PC-9 (cell line): ENCODE results near the gene ZNF766. TPM values are rescaled to one million over a fixed set of nuclear protein-coding genes. Genes with fewer than 3 reads are reported as not detected.

ENCODE experiments used
- BruUV-seq: library from RNA; stranded (reverse); fragments of 400-500 nt; replicated peaks from 2 replicates; lab custom pipeline; 2021; lab: Mats Ljungman, UMichigan
- CTCF ChIA-PET: fragments of 300-600 bp; sonication (Branson Sonifier 250); formaldehyde crosslinking; loops from one replicate; lab custom pipeline; 2022; ENCODE audit warnings: antibody characterized with exemption; lab: Charles Lee
- POLR2A ChIA-PET: fragments of 300-600 bp; sonication (Branson Sonifier 250); formaldehyde crosslinking; loops from one replicate; lab custom pipeline; 2022; ENCODE audit warnings: antibody characterized with exemption; ENCODE audit not compliant: unreplicated experiment; lab: Charles Lee
- DNase-seq, 2 experiments: peaks; one replicate each; pipeline versions ENCODE4 v3.0.0 to v3.0.0-alpha.2; 2015 to 2022; ENCODE audit warnings: mixed read lengths in 1 of 2
- H2AFZ ChIP-seq: fragments of 200-600 bp; sonication (generic); 2 replicates; pipeline ENCODE4 v1.8.1; 2017; ENCODE audit warnings: antibody characterized with exemption
- H3F3A ChIP-seq: fragments of 200-600 bp; sonication (generic); 2 replicates; pipeline ENCODE4 v1.8.1; 2017; ENCODE audit warnings: antibody characterized with exemption, mild to moderate bottlenecking, low read depth; ENCODE audit not compliant: insufficient read depth
- H3K27ac ChIP-seq: fragments of 200-600 bp; sonication (generic); 2 replicates; pipeline ENCODE4 v1.6.1; 2016; ENCODE audit warnings: mixed run types
- H3K27me3 ChIP-seq: fragments of 200-600 bp; sonication (generic); 2 replicates; pipeline ENCODE4 v1.6.1; 2016; ENCODE audit warnings: low read depth, mixed run types; ENCODE audit not compliant: insufficient read depth
- H3K36me3 ChIP-seq: fragments of 200-600 bp; sonication (generic); 2 replicates; pipeline ENCODE4 v1.6.1; 2016; ENCODE audit warnings: low read depth, mixed run types
- H3K4me1 ChIP-seq: fragments of 200-600 bp; sonication (generic); replicated peaks from 2 replicates; pipeline ENCODE4 v1.6.1; 2016; ENCODE audit warnings: mixed run types; ENCODE audit not compliant: insufficient read depth
- H3K4me2 ChIP-seq: fragments of 200-600 bp; sonication (generic); 2 replicates; pipeline ENCODE4 v1.6.1; 2017; ENCODE audit warnings: mixed run types
- H3K4me3 ChIP-seq: fragments of 200-600 bp; sonication (generic); 2 replicates; pipeline ENCODE4 v1.6.1; 2016; ENCODE audit warnings: mixed run types
- H3K79me2 ChIP-seq: fragments of 200-600 bp; sonication (generic); 2 replicates; pipeline ENCODE4 v1.6.1; 2017; ENCODE audit warnings: low read depth, mixed run types
- H3K9me2 ChIP-seq: fragments of 200-600 bp; sonication (generic); 2 replicates; pipeline ENCODE4 v1.8.1; 2017; ENCODE audit warnings: mild to moderate bottlenecking; ENCODE audit not compliant: insufficient read depth
- H3K9me3 ChIP-seq: fragments of 200-600 bp; sonication (generic); 2 replicates; pipeline ENCODE4 v1.8.1; 2016; ENCODE audit warnings: low read depth; ENCODE audit not compliant: insufficient read depth
- H4K20me1 ChIP-seq: fragments of 200-600 bp; sonication (generic); 2 replicates; pipeline ENCODE4 v1.8.1; 2017; ENCODE audit not compliant: insufficient read depth
- CTCF ChIP-seq: fragments of 200-600 bp; sonication (generic); conservative IDR thresholded peaks from 2 replicates; pipeline ENCODE4 v1.6.1; 2017; ENCODE audit warnings: mixed run types, antibody characterized with exemption, mild to moderate bottlenecking, moderate library complexity
- EZH2 ChIP-seq: fragments of 200-600 bp; sonication (generic); IDR thresholded peaks from 2 replicates; pipeline ENCODE4 v1.8.0; 2017; ENCODE audit warnings: antibody characterized with exemption, low read depth
- intact Hi-C: fragments of 100-400 bp; cut with micrococcal nuclease; formaldehyde crosslinking; loops from one replicate; pipeline ENCODE4 v1.10.0; 2022; ENCODE audit not compliant: unreplicated experiment
- total RNA-seq: library from RNA; stranded (reverse); gene quantifications from 2 replicates; pipeline ENCODE4 v1.2.3, GENCODE V29; 2021

Gene ZNF766
- total RNA-seq, 1 experiment from 2014 or later = 18.3 TPM

- Histone ChIP-seq H3F3A (no peaks in the 10 kb centered on the region), H2AFZ (no peak overlapping the region), H3K4me2 (no peak overlapping the region), H4K20me1 (no peaks in the 10 kb centered on the region), H3K79me2 (no peaks in the 10 kb centered on the region), H3K9me2 (no peaks in the 10 kb centered on the region), H3K4me1 (no peaks in the 10 kb centered on the region), H3K9me3 (peaks cover 6% of the 10 kb centered on the region; the same call in 1 of the 2 replicates), H3K27me3 (no peaks in the 10 kb centered on the region), H3K36me3 (peaks cover 18% of the 10 kb centered on the region), H3K4me3 (no peak overlapping the region), H3K27ac (no peak overlapping the region)
- intact Hi-C loops = no loop called here
- BruUV-seq = no TSS peak
- DNase-seq = no peak
- ChIA-PET CTCF (interaction anchor here (0.5 kb wide), 1 partner anchor 540 kb away, joined by 4 read pairs; no protein-coding TSS in a partner anchor), POLR2A (interaction anchor here (0.8 kb wide), 1 partner anchor 186 kb away, joined by 3 read pairs; no protein-coding TSS in a partner anchor)
- TF ChIP-seq CTCF = no peak
Observed at GRCh38 chr19:52230685-52231084, 38.7 kb upstream of the ZNF766 start.

- H3F3A ChIP-seq = no peaks in the 10 kb centered on the region
- no peak overlapping the region for H3K4me3 ChIP-seq
- H3K4me2 ChIP-seq = no peak overlapping the region
- H2AFZ ChIP-seq = no peak overlapping the region
- no peaks in the 10 kb centered on the region for H3K9me2 ChIP-seq
- ChIA-PET POLR2A (interaction anchor here (0.8 kb wide), 1 partner anchor 186 kb away, joined by 3 read pairs; no protein-coding TSS in a partner anchor), CTCF (no interaction called here)
- peaks cover 6% of the 10 kb centered on the region; the same call in 1 of the 2 replicates for H3K9me3 ChIP-seq
- DNase-seq = no peak
- H3K79me2 ChIP-seq = no peaks in the 10 kb centered on the region
- intact Hi-C loops = no loop called here
- no peaks in the 10 kb centered on the region for H3K4me1 ChIP-seq
- peaks cover 11% of the 10 kb centered on the region for H3K36me3 ChIP-seq
- TF ChIP-seq EZH2 (no peak), CTCF (no peak)
- H3K27me3 ChIP-seq = no peaks in the 10 kb centered on the region
- H4K20me1 ChIP-seq = no peaks in the 10 kb centered on the region
- H3K27ac ChIP-seq = no peak overlapping the region
- no TSS peak for BruUV-seq
Observed at GRCh38 chr19:52231154-52231910, 38.1 kb upstream of the ZNF766 start.

GRCh38 chr19:52234406-52234805 lies 35.0 kb upstream of the ZNF766 start:
- H3K27ac ChIP-seq = no peak overlapping the region
- BruUV-seq = no TSS peak
- no peak overlapping the region for H3K4me3 ChIP-seq
- CTCF ChIA-PET = no interaction called here
- no peaks in the 10 kb centered on the region for H3K36me3 ChIP-seq
- no peaks in the 10 kb centered on the region for H3F3A ChIP-seq
- H4K20me1 ChIP-seq = no peaks in the 10 kb centered on the region
- H3K79me2 ChIP-seq = no peaks in the 10 kb centered on the region
- H3K9me3 ChIP-seq = peaks cover 11% of the 10 kb centered on the region; the same call in 1 of the 2 replicates
- no peak overlapping the region for H2AFZ ChIP-seq
- no peaks in the 10 kb centered on the region for H3K27me3 ChIP-seq
- H3K9me2 ChIP-seq = no peaks in the 10 kb centered on the region
- POLR2A ChIA-PET = no interaction called here
- intact Hi-C loops = no loop called here
- no peaks in the 10 kb centered on the region for H3K4me1 ChIP-seq
- TF ChIP-seq EZH2 = no peak
- TF ChIP-seq CTCF = no peak
- H3K4me2 ChIP-seq = no peak overlapping the region
- DNase-seq = no peak
